Measurements from ENCODE around the gene OR51F1. TPM values are rescaled to one million over a fixed set of nuclear protein-coding genes. Genes with fewer than 3 reads are reported as not detected.
"Not testable (repeated sequence)": the region's sequence is repeated elsewhere in the genome, so short reads cannot be mapped to it uniquely, and the experiment has no call there.

OR51F1 gene
- not detected for total RNA-seq
- long read RNA-seq: 0 reads

- no peak for ATAC-seq
- intact Hi-C loops (cut with micrococcal nuclease): no loop called here
Measured at GRCh38 chr11:4769838-4770237, at the start of gene OR51F1. Gene OR51F1, minus strand, starts transcription at chr11:4769938. Its CDS starts 0 bp downstream, at chr11:4769938.

DNA sequence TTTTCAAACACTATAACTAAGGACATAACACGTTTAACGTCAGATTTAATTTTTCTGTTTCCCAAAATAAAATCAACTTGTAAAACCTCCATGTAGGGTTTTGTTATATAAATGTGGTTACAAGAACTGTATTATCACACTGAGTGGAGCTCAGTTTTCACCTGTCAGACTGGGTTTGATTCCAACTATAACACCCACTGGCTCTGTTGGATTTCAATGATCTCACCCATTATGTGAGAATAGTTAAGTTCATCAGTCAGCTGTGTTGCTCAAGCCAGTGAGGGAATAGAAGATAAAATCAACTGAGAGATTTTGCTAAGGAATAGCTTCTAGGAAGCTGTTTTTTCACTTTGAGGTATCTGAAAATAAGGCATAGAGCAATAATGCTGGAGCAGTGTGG is 39.5 kb upstream of the OR51F1 start:
- DNase-seq (no peak), ATAC-seq (no peak)
- intact Hi-C loops (cut with micrococcal nuclease): no loop called here

More at GRCh38 chr11:4769838-4770237, at the start of gene OR51F1:
- no peak for DNase-seq

DNA sequence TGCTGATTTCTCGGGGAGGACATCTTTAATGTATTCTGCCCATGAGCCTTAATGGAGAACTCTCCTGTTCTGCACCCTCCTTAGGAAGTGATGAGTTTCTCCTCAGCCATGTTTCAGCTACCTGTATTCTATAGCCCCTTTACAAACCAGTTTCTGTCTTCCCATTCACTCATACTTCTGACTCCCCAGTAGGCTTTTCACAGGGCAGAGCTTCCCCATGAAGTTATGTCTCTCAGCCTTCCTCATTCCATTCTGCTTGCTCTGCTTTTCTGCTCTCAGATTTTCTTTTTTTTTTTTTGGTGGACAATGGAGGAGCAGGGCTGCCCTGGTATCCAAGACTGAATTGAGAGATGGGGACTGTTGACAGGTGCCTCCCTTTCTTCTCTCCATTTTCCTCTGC is 38.7 kb upstream of the OR51F1 start:
- intact Hi-C loops (cut with micrococcal nuclease): no loop called here
- DNase-seq (no peak), ATAC-seq (no peak)

- DNase-seq (no peak), ATAC-seq (no peak)
- intact Hi-C loops (cut with micrococcal nuclease): no loop called here
Measured at GRCh38 chr11:4804280-4804679, 34.5 kb upstream of the OR51F1 start, which contains the start of gene OR52R1. Gene OR52R1, minus strand, starts transcription at chr11:4804380. Its CDS starts 0 bp downstream, at chr11:4804380.

- DNase-seq; ATAC-seq; intact Hi-C loops (cut with micrococcal nuclease): not testable (repeated sequence)
Measured at GRCh38 chr11:4801316-4801715, 31.6 kb upstream of the OR51F1 start.

DNA sequence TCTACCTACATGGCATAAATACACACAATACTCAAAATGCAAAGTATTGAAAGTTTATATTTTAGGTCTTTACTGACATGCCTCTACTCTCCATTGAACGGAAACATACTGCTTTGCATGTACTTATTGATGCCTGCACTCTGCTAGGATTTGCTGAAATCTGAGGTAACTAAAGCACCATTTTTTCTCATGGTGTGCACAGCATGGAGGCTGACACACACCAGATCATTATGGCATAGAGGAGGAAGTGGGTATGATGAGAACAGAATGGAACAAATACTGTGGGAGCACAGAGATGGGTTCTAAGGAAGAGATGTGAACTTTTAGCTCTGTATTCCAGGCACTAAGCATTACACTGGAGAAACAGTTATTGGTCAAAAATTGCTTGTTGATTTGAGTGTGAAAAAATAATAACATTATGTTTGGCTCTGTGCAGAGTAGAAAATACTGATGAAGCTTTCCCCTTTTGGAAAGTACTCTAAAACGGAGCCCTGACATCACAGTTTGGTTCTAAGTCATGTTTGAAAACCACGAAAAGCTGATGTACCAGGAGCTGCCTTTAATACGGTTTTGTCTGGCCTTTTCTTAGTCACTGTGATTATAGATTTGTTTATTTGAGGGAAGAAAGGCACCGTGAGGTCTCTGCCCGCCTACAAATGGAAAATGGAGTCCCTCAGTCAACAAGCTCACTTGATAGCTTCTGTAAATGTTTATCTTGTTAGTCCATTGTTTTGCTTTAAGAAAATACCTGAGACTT is 28.9 kb upstream of the OR51F1 start:
- intact Hi-C loops (cut with micrococcal nuclease): no loop called here
- no peak for DNase-seq
- no peak for ATAC-seq

- ATAC-seq (no peak), DNase-seq (no peak)
- intact Hi-C loops (cut with micrococcal nuclease): no loop called here
Measured at GRCh38 chr11:4797206-4797605, 27.5 kb upstream of the OR51F1 start.

GRCh38 chr11:4782454-4782853 is 12.7 kb upstream of the OR51F1 start:
- intact Hi-C loops (cut with micrococcal nuclease): no loop called here
- no peak for DNase-seq
- no peak for ATAC-seq

DNA sequence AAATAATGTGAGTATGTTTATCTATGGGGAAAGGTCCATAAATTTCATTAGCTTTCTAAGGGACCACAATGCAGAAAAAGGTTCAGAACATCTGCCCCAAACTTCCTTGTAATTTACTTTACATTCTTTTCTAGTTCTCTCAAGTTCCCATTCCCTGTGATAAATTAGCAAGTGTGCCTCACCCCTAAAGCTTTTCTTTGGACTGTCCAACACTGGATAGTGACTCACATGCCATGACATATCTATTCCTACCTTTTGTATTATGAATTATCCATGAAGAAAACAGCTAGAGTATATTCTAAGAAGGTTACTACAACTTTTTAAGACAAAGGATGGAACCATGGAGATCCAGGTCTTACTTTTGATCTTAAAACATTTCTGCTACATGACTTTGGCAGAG is 1.6 kb downstream of the OR51F1 start:
- no peak for ATAC-seq
- intact Hi-C loops (cut with micrococcal nuclease): no loop called here
- no peak for DNase-seq

GRCh38 chr11:4766420-4767043 is 3.2 kb downstream of the OR51F1 start:
- DNase-seq: no peak
- no peak for ATAC-seq
- intact Hi-C loops (cut with micrococcal nuclease): no loop called here

GRCh38 chr11:4763096-4763495 is 6.6 kb downstream of the OR51F1 start:
- intact Hi-C loops (cut with micrococcal nuclease): no loop called here
- no peak for DNase-seq
- no peak for ATAC-seq

DNA sequence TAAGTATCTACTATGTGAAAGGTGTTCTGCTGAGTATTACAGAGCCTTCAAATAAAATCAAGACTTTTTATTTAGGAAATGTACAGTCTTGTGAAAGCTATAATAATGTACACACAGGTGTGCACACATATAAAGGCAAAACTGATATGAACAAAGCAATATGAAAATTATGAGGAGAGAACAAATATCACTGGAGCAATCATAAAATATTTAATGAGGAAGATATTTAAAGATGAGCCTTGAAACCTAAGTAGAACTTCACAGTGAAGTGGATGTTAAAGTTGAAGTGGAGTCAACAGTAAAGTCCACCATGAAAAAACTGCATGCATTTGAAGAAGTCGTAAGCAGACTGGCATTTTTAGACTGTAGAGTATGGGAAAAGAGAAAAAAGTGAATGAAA is 18.5 kb downstream of the OR51F1 start:
- intact Hi-C loops (cut with micrococcal nuclease): no loop called here
- DNase-seq: no peak
- ATAC-seq: no peak

DNA sequence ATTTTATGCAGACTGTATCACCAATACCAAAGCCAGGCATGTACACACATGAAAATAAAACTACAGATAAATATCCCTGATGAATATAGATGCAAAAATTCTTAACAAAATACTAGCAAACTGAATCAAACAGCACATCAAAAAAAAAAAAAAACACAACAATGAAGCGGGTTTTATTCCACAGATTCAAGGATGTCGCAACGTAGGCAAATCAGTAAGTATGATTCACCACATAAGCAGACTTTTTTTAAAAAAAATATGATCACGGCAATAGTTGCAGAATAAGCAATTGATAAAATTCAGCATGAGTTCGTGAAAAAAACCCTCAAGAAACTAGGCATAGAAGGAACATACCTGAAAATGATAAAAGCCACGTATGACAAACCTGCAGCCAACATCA is 21.3 kb downstream of the OR51F1 start:
- ATAC-seq (no peak), DNase-seq (no peak)
- intact Hi-C loops (cut with micrococcal nuclease): no loop called here

DNA sequence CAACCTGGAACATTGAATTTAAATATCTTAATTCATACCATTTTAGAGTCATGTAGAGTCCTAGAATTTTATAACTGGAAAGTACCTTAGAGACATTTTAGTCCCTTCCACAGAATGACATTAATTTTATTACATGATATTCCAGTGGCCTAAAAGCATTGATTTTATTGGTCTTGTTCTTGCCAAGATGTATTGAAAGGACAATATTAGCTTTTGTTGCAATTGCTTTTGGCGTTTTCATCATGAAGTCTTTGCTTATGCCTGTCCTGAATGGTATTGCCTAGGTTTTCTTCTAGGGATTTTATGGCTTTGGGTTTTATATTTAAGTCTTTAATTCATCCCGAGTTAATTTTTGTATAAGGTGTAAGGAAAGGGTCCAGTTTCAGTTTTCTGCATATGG is 29.0 kb downstream of the OR51F1 start:
- ATAC-seq (no peak), DNase-seq (no peak)
- intact Hi-C loops (cut with micrococcal nuclease): no loop called here

DNA sequence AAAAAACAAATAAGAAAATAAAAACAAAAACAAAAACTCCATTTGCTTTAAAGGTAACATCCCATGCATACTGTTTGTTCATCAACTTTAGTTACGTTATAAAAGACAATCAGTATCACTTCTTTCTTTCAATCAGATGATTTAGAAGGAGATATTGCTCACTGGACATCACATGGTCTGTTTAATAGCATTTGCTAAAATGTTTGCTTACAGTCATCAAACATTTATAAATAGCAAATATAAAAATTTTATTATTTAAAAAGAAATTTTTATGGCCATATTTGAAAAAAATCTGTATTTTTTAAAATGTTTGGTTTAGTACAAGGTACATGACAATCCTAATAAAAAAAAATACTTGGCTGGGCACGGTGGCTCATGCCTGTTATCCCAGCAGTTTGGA is 42.6 kb downstream of the OR51F1 start:
- no peak for ATAC-seq
- no peak for DNase-seq
- intact Hi-C loops (cut with micrococcal nuclease): no loop called here

- ATAC-seq; intact Hi-C loops (cut with micrococcal nuclease); DNase-seq: not testable (repeated sequence)
Measured at GRCh38 chr11:4722616-4723534, 46.9 kb downstream of the OR51F1 start.
